SK-N-DZ (cell line): Measurements from ENCODE around the gene PRKCE.
"Not testable (repeated sequence)": the region's sequence is repeated elsewhere in the genome, so short reads cannot be mapped to it uniquely, and the experiment has no call there.

Experiments used
- DNase-seq: peaks from one replicate; pipeline ENCODE4 v3.0.0-alpha.2; 2015; ENCODE audit warnings: low spot score

PRKCE gene

DNA sequence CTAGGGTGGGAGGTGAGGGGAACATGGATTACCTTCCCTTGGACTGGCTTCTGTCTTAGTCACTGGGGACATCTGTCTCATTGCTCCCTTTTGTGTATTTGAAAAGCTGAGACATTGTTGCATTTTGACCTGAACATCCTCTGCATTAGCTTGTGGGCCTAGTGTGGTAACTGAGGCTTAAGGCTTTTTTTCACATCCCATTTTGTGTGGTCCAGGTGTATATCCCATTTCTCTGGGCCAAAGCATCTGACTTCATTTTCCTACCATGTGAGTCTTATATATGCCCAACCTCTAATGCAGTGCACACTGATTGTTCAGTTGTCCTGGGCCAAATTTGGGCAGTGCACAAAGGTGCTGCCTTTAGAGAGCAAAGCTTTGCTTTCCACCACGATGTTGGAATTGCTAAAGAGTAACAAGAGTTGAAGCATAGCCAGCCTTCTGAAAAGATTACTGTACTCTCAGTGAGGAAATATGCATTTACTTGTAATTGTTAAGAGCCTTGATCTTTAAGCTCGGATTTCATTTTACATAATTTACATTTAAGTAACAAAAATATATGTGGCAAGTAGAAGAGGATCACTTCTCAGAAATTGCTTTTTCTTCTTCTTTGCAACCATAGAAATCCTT, 13.3 kb downstream of the PRKCE start:
- no peak for DNase-seq

DNA sequence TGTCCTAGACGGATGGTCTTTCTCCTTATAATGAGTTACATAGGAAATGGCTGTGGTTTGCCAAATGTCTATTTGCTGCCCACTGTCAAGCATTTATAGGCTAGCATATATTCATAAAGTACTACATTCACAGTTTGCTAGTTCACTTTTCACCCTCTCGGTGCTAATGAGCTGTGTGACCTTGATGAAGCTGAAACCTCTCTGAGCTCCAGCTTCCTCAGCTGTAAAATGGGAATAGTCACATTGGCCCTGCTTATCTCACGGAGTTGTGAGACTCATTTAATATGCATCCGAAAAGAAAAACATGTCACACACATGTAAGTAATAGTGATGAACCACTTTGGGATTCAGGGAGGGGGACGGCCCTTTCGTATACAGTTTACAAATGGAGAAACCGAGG, 17.0 kb downstream of the PRKCE start:
- DNase-seq, result no peak

DNA sequence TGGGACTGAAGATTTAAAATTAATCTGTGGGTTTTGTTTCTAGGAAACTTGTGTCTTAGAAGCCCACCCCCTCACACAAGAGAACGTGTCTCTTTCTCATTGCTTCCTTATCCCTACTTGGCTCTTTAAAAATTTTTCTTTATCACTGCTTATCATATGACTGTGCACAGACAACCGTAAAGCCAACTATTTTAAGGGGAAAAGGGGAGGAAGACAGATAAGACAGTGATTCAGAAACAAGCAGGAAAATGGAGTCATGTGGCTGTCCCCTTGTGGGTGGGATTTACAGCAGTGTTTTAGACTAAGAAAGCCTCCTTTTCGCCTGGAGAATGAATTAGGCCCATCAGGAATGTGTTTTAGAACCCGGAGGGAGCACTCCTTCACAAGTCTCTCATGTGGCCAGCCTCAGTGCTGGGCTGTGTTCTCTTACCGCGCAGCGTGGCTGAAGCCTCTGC, 17.6 kb downstream of the PRKCE start:
- no peak for DNase-seq

DNA sequence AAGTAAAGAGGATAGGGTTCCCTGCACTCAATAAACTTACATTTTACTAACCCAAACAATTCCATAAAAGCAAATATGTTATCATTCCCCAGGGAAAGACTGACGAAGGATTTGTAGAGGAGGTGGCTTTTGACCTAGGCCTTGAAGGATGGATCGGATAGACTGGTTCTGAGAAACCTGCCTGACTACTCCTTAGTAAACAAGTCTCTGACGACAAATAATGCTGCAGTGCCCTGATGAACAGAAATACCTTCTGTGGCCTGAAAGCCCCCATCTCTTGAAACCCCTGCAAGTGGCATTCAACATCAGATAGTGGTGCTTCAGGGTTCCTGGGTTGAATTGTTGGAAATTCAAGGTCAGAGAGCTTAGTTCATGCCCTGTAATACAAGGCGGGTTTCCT, 19.2 kb downstream of the PRKCE start:
- DNase-seq, result no peak

DNA sequence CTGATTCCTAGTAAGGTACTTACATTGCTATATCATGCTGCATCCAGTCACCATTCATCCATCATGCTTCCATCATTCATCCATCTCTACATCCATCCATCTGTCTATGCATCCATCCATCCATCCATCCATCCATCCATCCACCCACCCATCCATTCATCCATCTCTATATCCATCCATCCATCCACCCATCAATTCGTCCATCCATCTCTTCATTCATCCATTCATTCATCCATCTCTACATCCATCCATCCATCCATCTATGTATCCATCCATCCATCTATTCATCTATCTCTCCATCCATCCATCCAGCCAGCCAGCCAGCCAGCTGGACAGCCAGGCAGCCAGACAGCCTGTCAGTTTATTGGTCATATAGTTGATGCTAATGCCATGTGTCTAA, 20.7 kb downstream of the PRKCE start:
- no peak for DNase-seq

DNA sequence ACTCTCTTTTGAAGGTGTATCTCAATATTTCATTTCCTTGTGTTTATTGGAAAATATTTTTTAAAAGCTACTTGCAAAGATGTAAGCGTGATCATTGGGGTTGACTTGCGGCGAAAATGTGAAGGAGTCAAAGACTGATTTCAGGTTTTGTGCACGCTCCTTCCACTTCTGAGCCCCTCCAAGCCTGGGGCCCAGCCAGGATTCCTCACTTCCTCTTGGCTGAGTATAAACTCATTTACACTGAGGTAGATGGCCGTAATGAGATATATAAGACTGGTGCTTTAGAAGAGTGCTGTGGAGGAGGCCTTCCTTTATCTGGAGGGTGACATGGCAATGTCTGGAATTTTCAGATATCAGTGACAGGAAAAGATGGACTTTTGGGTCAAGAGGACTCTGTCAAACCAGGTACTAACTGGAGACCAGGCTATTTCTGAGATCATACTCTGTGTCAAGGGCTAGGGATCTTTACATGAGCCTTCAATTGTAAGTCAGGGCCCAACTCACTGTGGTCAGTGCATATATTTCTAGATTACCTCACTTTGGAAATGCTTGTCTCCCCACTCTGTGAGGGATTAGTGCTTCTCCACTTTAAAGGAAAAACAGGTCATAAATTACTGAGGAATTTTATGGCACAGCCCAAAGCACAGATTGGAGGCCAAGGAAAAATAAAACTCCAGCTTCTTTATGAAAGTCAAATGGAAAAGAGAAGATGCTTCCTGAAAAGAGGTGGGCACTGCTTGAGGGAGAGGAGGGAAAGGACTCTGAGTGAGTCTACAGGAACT, 22.8 kb downstream of the PRKCE start:
- no peak for DNase-seq

DNA sequence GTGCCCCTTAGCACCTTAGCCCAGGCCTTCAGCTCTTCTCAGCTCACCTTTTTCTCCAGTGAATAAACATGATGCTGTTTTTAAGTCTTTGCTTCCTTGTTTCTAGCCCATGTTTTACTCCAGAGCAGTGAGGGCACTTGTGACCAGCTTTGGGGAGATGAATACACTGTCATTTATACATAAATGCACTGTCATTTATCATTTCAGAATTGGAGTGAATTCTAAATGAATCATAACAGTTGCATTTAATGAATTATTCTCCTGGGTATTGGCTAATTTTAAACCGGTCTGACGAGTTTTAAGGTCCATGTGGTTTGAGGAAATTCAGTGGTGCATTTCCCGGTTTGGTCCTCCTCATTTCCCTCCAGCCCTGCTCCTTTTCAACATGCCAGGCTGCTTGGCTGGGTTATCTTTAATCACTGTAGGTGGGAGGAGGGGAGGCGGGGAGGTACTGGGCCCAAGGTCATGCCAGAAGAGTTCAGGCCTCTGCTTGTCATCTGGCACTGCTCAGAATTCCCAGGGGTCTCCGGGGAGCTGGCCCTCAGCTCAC, 23.9 kb downstream of the PRKCE start:
- peak; percentile 90 for DNase-seq

DNA sequence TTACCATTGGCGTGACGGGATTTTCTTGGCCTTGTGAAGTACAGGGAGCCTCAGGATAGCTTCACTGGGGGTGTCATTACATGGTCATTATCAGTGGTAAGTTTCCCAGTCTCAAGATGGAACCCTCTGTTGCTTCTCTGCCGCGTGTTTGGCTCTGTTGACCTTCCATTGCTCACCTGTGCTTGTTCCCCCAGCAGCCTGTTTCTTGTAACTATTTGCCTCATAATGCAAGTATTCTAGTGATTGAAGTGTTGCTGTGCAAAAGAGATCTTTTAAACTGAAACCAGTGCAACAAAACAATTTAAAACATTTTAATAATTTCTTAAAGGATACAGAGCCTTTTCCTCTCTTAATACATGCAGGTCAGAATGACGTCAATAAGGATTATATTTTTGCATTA, 24.6 kb downstream of the PRKCE start:
- no peak for DNase-seq

DNA sequence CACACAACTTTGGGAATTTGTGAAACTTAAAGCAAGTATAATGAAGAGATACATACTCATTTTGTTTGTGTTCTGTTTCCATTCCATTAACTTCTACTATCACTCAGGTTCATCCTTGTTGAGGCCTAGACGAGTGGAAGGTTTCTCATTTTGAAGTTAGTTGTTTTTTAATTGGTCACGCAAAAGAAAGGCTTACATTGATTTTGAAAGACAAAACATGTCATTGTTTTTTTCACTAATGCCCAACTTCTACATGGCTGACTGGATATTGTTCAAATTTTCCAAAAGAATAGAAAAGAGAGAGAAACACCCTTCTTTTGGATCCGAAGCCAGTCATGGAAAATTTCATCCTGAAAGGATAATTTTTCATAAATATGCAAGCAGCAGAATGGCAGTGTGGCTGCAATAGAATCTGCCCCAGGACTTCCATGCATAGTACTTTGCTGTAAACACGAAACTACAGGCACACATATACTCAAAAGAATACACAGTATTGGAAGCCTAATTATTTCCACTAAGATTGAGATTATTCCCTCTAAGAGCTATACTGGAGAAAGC, 27.4 kb downstream of the PRKCE start:
- no peak for DNase-seq

DNA sequence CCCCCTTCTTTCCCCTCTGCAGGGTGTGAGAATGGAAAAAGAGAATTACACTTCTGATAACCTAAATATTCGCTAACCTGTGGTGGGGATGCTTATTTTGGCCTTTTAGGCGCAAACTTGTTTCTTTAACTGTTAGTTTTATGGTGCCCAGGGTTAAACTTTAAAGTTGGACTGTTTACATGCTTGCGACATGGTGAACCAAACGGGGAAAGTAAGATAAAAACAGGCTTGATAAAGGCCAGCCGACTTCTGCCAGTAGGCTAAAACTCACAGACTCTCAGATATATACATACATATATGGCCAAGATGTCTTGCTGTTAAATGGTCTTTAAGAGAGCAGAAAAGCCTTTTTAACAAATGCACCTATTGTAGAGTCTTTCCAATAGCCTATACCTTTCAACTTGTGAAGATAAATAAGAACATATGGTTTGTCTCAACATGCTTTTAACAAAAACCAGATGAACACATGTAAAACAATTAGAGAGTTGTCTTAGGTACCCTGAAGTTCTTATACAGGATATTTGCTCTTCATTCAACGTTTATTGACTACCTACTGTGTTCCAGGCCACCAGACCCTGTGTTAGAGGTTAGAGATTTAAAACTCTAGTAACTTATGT, 29.0 kb downstream of the PRKCE start:
- DNase-seq, result peak; percentile 82

DNA sequence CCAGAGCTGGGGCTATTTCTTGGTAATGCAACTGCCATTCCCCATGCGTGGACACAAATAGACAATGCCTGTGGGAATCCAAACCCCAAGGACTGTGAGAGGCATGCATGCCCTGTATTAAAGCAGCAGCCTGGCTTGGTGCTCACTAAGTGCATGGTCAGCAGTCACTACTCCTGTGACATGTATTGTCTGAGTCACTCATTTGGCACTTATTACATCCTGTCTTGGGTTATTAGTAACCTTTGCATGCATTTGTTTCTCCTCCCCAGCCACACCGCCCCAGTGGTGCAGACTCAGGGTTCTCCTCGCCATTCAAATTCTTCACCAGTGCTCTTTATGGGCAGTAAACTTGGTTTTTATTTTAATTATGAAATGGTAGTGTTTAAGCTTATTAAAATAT, 30.2 kb downstream of the PRKCE start:
- DNase-seq, result no peak

DNA sequence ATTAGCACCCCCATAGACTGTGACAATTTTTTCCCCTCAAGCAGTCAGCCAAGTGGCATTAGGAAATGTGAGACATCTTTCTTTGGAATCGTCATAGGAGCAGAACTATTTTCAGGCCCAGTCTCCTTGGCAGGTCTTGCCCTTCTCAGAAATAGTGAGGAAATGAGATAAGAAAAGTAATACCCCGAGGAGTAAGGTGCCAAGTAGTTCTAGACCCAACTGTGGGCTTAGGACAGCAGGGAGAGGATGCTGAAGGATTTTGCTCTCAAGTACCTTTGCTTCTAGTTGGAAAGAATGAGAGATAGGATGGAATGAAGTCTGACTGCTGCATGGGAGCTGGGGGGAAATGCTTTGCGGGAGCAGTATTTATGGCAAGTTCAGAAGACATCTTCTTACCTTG, 31.8 kb downstream of the PRKCE start:
- DNase-seq, result no peak

DNA sequence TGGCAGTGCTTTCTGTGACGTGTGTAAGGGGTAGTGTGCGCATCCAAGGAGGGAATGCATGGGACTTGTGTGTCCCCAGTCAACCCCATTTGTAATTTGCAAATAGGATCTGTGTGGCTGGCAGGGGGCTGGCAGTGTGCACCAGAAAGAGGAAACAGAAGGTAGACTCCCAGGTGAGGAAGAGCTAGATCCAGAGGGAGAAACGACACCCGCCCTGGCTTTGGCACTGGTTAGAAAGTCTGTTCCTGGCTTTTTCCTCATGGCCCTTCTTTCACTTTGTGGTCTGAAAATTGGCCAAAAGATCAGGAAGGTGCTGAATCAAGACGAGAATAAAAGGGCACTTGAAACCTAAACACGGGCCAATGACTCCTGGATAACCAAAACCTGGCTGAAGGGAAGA, 33.3 kb downstream of the PRKCE start:
- DNase-seq, result no peak

DNA sequence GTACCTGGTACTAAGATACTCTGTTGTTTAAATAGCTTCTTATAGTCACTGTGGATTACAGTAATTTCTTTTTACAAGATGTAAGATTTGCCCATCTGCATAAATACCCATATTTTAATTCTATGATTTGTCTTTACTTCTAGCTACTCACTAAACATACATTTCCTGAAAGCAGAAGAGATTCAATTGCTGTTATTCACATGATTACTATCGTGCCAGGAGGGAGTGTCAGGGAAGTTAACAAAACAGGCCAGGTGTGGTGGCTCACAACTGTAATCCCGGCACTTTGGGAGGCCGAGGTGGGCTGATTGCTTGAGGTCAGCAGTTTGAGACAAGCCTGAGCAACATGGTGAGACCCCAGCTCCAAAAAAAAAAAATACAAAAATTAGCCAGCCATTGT, 33.8 kb downstream of the PRKCE start:
- DNase-seq, result no peak

DNA sequence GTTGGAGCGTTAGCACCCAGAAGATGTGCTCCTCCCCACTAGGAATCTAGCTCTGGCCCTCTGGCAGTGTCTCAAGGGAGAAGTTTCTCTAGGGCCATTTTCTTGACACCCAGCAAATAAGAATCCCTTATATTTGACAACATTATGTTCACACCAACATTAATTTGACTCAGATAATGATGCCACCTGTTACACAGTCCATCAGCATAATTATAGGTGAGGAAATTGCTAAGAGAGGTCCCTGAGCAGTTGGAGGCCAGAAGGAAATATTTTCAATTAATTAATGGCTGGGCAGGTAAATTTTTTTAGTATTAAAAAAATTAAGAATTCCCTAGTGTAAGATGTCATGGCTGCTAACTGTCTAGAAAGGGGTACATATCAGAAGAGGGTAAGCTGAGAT, 36.5 kb downstream of the PRKCE start:
- DNase-seq, result no peak

DNA sequence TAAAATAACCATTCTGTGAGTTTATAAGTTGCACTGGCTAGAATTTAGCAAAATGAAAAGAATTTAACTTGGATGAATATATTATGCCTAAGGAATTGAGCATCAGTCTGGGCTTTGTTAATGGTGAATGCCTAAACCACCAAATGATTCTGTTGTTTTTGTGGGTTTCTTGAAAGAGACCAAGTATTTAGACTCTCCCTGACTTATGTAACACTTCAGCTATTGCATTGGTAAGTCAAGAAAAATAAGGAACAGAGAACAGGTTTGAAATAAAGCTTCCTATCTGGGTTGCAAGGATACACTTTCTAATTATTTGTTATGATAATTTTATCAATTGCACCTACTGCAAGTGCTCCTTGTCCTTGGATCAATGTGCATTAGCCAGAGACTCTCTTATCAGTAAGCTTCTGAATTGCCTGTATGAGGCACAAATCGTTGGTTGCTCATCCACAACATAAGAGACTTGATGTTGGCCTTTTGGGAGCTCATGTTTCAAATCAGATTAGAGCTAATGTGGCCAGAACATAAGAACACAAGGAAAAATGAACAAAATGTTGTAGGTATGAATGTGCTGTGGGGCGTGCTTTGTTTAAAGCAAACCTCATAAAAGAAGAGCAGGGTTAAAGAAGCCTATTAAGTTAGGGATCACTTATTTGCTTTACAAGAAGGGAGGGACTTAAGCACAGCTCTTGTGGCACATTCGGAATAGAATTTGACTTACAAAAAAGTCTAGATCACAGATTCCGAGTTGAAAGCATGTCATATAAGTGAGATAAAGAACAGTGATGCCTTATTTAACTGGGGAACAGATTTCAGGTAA, 37.2 kb downstream of the PRKCE start:
- DNase-seq, result peak; percentile 82

DNA sequence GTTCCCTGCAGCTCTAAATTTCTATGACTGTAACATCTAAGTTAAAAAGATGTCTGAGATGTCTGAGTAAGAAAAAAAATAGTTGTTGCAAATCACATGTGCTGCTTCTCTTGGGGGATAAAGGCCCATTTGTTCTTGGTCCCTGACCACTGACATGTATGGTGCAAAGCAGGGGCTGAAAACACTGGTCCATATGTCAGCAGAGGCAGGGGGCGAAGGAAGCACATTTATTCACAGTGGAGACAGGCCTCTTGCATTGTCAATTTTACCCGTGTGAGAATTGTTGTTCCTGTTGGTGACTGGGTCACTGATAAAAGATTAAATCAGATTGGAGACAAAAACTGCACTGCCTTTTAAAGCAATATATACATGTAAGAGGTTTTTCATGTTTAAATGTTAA, 38.8 kb downstream of the PRKCE start:
- no peak for DNase-seq

DNA sequence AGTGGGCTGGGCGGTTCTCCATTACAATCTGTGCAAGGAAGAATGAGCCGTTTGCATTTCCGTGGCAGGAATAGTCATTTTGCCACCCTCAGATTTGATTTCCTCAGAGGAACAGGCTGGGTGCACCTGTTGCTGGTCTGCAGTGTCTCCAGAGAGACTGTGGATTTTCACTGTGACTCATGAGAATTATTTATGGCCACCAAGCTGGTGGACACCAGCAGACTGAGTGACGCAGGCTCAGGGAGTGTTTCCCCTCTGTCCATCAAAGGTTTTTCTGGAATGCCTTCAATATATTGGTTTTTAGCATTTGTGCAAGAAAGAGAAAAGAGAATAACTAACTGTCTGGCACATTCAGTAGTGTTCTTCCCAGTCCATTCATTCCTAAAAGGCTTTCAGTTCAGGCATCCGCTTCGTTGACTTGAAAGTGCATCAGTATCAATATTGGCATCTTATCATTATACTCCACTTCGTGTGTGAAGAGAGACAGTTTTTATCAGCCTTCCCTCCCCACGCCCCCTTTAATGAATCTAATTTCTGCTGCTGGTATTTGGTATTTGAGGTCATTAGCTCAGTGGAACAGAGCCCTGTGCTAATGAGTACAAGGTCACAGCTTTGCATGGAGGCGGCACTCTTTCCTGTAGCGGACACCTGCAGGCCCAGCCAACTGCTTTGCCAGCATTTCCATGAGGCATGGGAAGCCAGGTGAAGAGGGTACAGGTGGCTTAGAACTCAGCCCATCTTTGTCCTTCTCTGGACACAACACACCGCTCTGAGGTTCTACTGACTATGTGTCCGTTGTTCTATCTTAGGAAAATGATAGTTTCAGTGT, 39.9 kb downstream of the PRKCE start:
- no peak for DNase-seq

DNA sequence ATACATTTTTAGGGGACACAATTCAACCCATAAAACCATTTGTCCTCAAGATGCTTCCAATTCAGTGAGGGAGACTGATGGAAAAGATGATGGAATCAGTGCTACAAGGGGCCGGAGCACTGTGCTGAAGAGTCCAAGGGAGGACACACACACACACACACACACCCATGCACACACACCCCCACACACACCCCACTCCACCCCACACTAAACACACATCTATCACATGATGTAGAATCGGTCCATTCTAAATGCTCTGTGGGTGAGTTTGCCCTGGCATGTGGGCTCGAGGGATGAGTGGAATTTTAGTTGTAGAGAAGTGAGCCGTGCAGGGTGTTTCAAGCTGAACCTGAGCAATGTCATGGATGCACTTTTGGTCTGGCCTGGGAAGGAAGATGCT, 41.1 kb downstream of the PRKCE start:
- no peak for DNase-seq

DNA sequence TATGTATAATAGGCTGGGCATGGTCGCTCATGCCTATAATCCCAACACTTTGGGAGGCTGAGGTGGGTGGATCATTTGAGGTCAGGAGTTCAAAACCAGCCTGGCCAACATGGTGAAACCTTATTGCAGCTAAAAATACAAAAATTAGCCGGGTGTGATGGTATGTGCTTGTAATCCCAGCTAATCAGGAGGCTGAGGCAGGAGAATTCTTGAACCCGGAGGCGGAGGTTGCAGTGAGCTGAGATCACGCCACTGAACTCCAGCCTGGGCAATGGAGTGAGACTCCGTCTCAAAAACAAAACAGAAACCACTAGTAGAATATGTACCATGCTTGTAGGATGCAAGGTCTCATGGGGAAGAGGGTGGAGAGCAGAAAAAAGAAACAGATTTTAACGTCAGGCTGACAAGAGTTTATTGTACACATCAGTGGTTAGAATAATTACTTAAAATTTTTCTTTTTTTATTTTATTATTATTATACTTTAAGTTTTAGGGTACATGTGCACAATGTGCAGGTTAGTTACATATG, 44.1 kb downstream of the PRKCE start:
- not testable (repeated sequence) for DNase-seq
